Measurements from ENCODE around the gene CUBN.

The CUBN gene

DNA sequence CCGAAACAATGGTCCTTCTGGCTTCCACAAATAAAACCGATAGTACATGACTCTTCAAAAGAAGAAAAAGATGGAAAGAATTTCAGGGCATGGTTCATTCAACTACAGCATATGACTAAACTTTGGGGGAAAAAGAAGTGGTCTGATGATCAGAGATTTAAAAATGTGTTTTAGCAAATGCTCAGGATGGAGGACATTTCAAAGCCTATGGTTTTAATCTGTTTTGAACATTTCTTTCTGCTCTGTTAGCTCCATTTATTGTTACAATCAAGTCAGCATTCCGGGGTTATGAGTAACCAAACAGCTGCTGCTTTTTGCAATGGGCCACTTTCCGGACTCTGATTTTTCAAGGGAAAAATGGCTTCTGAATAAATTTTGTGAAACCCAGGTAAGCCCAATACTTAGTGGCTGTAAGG is 142.4 kb downstream of the CUBN start:
- H3K27ac ChIP-seq: peak overlapping the region; percentile 21; the same call in 1 of the 2 replicates
- TF ChIP-seq, protein P1, sequence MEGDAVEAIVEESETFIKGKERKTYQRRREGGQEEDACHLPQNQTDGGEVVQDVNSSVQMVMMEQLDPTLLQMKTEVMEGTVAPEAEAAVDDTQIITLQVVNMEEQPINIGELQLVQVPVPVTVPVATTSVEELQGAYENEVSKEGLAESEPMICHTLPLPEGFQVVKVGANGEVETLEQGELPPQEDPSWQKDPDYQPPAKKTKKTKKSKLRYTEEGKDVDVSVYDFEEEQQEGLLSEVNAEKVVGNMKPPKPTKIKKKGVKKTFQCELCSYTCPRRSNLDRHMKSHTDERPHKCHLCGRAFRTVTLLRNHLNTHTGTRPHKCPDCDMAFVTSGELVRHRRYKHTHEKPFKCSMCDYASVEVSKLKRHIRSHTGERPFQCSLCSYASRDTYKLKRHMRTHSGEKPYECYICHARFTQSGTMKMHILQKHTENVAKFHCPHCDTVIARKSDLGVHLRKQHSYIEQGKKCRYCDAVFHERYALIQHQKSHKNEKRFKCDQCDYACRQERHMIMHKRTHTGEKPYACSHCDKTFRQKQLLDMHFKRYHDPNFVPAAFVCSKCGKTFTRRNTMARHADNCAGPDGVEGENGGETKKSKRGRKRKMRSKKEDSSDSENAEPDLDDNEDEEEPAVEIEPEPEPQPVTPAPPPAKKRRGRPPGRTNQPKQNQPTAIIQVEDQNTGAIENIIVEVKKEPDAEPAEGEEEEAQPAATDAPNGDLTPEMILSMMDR (conservative IDR thresholded peaks at IDR 0.05): no peak

DNA sequence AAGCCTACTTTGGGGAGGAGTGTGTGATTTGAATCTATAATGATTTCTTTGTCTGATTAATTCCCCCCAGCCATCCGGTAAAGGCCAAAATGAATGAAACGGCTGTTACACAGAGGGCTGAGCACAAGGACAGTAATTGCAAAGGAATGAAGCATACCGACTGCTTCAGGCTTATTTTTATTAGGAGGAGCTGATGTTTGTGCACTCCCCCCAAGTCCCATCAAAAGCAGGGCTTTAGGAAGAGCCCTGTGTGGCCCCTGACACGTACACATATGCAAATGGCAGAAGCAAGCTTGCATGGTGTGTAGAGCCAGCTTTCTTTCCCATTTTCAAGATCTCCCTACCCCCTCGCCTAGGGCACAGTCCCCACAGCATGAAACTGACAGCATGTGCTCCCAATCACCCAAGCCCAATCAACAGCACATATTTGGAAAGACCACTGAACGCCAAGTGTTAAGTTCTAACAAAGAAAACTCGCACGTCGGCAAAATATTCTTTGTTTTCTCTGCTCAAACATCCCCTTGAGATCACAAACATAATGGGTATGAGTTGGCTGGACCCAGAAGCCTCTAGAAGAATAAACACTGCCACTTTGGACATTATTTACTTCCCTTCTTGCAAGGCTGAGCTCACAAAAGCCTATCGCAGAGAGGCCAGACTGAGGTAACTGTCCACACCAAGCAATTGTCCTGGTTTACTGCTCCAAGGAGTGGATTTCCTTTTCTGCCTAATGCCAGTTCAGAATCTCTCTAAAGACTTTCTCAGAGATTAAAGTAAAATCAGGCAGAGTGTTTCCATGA is 143.0 kb downstream of the CUBN start:
- TF ChIP-seq, protein P1 (conservative IDR thresholded peaks at IDR 0.05): no peak
- H3K27ac ChIP-seq: peak overlapping the region; percentile 21; the same call in 1 of the 2 replicates

DNA sequence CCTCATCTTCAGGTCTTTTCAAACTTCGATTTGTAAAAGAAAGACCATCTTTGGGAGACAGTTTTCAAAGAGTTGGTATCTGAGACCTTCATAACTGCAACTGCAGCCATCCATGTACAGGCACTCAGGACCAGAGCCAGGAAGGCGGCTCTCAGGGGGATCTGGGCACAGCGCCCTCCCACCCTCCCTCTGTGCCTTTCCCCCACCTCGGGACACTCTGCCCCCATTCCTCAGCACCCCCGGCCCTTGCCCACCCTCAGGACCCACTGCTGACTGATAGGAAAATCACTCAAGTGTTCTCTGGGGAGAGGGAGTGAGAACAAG is 143.6 kb downstream of the CUBN start:
- TF ChIP-seq, protein P1 (conservative IDR thresholded peaks at IDR 0.05): no peak
- H3K27ac ChIP-seq: no peak overlapping the region

DNA sequence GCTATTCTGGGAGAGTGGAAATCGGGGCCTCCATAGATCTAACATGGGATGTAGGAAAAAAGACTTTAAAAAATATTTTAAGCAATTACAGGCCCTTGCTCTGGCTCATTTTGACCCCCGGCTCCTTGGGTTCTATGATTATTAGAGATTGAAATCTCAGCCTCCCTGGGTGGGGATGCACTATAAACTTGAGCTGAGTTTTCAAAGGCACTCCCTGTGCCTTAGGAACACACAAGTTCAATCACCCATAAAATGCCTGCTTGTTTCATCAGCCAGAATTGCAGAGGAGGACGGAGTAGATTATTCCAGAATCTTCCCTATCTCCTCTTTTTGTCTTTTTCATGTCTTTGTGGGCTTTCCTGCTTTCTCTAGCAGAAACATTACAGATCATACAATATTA is 145.4 kb downstream of the CUBN start:
- TF ChIP-seq, protein P1 (conservative IDR thresholded peaks at IDR 0.05): no peak
- H3K27ac ChIP-seq: no peak overlapping the region

DNA sequence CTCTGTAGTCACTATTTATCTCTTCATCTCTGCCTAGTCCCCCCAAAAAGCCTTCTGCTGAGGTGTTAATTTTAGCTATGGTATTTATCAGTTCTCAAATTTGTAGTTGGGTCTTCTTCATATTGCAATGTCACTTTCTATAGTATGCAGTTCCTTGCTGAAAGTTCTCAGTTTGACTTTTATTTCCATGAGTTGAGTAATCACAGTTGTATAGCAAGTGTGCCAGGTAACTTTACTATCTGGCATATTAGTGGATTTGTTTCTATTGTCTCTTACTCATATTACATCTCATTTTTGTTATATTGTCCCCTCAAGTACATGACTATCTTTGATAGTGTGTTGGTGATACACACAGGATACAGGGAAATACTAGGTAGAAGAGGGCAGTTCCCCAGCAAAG is 152.8 kb downstream of the CUBN start:
- TF ChIP-seq, protein P1 (conservative IDR thresholded peaks at IDR 0.05): no peak
- no peak overlapping the region for H3K27ac ChIP-seq

DNA sequence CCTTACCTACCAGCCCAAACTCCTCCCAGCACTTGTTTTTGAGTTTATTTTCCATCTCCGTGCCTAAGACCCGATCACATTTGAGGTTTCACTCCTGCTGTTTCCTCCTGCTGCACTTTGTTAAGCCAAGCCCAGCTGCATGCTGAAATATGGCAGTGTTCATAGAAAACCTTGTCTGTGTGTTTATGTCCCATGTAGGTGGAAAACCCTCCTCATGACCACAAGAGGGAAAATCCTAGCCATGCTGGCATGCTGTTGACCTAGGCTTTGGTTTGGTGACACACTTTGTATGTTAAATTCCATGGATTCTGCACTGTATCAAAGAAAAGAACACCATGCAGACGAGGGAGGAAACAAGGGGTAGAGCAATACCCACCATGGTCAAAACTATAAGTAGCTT is 154.4 kb downstream of the CUBN start:
- no peak overlapping the region for H3K27ac ChIP-seq
- TF ChIP-seq, protein P1 (conservative IDR thresholded peaks at IDR 0.05): no peak

DNA sequence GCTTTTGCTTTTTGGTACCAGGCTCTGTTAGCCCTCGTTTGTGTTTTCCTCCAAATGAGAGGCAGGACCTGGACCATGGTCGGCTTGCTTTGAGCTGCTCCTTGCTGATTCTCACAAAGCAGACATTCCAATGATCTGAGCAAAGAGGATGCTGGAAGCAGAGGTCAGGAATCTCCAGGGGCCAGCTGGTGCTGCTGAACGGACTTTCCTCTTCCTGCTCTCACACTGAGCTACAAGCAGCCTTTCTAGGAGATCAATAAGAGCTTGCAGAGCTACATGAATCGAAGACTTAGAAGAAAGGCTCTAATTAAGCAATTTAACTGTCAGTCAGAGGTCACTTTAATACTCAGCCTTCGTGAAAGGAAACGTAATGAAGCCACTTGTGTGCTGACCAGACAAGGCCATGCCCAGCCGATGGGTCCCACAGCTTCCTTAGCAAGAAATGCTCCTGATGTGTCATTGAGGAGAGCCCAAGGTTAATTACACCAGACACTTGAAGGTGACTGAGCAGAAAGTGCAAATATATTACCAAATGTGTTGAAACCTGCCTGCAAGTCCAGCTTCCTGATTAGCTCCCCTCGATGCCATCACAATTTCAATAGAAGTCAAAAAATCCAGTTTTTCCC is 161.1 kb downstream of the CUBN start:
- no peak overlapping the region for H3K27ac ChIP-seq
- TF ChIP-seq, protein P1 (conservative IDR thresholded peaks at IDR 0.05): no peak
